ENCODE results near the gene SBK2.

- no peak for TF ChIP-seq CTCF (conservative IDR thresholded peaks at IDR 0.05 in 1 of 2, IDR thresholded peaks at IDR 0.05 in 1 of 2; ENCODE audit: extremely low read depth in 1 of 2, insufficient read depth in 1 of 2, low read depth in 1 of 2, low read length in 2 of 2)
- no peak for TF ChIP-seq EZH2 (IDR thresholded peaks at IDR 0.05; ENCODE audit: borderline replicate concordance, low read length)
Measured at GRCh38 chr19:55552206-55552605, 15.3 kb upstream of the SBK2 start.
